ENCODE data around the gene COPS3.

The COPS3 gene

DNA sequence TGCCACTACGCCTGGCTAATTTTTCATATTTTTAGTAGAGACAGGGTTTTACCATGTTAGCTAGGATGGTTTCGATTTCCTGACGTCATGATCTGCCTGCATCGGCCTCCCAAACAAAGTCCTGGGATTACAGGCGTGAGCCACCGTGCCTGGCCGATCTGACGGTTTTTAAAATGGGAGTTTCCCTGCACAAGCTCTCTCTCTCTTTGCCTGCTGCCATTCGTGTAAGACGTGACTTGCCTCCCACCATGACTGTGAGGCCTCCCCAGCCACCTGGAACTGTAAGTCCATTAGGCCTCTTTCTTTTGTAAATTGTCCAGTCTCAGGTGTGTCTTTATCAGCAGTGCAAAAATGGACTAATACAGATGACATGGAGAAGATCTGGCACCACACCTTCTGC, 39.4 kb downstream of the COPS3 start:
- no peak for DNase-seq (ENCODE audit: low read depth)

DNA sequence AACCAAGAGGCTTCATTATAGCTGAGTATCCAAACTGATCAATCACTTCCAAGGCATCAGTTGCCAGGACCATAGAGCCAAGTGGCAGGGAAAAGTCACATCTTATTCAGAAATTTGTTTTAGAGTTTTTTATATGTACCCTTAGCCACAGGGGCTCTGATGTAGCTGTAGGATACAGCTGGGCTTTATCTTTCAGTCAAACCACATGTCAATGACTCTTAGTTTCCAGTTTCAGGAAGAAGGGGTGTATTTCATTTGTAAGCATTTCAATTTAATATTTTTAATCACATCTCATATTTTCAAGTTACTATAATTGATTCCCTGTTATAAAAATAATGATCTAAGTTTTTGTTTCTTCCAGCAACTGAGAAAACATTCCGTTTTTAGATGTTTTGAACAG, 41.2 kb downstream of the COPS3 start:
- DNase-seq (ENCODE audit: low read depth) = no peak

DNA sequence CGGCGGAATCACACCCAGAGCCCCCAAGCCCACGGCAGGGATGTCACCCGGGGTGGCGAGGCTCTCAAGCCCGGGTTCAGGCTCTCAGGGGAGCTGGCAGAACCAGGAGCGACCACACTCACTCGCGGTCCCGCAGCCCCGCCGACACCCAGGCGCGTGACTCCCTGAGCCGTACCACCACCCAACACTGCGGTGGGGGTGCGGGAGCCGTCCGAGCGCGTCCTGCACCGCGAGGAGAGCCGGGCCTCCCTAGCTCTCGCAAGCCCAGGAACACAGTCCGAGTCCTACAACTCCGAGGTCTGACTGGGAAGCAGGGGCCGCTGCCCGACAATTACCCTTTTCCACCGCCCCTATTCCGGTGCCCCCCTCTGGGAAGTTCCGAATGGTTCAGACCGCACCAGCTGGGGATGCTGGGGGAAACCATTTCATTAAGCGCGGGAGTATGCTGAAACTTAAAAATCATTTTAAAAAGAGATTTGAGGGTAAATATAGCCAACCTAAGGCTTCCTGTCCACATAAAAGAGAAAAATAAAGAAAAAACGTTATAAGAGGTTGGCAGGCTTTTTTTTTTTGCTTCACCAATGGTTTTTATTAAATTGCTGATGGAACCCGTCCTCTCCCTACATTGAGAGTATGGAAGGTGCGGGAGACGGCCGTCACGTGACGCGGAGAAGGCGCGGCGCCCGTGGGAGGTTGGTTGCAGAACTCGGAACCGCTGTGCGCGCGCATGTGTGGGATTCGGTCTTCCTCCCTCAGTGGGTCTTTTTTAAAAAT, 43.8 kb downstream of the COPS3 start, which contains the start of gene FLCN:
TSS of gene FLCN (minus strand) at position 143 of the 774 bp plus-strand sequence. CDS start 9,031 bp downstream, outside the sequence.
- DNase-seq (ENCODE audit: low read depth) = peak; percentile 86

DNA sequence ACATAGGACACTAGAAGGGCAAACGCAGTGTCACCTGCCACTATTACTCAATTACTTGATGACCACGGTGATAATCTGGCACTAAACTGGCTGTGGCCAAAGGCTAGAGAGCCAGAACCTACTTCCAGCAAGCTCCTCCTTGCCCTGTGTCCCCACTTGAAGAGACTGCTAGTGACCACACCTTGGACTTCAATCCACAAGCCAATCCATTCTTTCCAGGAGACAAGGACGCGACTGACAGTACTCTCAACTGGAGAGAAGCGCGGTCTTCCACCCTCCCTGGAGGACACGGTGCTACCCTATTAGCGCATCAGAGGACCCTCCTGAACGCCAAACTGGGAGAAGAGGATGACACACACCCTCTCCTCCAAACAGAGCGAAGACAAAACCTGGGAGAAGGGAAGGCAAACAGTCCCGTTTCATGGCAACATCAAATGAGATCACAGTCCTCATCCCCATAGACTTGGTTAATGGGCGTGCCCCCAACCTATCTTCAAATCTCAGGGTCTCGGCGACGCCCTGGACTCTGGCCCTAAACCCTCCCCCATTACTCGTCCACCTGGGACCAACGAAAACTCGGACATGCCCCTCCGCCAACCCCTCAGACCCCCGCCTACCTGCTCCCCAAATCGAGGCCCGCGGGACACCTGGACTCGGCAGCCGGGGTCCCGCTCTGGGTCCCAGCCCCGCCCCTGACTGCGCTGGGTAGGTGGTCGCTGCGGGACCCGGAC, 44.6 kb downstream of the COPS3 start:
- DNase-seq (ENCODE audit: low read depth) = no peak

DNA sequence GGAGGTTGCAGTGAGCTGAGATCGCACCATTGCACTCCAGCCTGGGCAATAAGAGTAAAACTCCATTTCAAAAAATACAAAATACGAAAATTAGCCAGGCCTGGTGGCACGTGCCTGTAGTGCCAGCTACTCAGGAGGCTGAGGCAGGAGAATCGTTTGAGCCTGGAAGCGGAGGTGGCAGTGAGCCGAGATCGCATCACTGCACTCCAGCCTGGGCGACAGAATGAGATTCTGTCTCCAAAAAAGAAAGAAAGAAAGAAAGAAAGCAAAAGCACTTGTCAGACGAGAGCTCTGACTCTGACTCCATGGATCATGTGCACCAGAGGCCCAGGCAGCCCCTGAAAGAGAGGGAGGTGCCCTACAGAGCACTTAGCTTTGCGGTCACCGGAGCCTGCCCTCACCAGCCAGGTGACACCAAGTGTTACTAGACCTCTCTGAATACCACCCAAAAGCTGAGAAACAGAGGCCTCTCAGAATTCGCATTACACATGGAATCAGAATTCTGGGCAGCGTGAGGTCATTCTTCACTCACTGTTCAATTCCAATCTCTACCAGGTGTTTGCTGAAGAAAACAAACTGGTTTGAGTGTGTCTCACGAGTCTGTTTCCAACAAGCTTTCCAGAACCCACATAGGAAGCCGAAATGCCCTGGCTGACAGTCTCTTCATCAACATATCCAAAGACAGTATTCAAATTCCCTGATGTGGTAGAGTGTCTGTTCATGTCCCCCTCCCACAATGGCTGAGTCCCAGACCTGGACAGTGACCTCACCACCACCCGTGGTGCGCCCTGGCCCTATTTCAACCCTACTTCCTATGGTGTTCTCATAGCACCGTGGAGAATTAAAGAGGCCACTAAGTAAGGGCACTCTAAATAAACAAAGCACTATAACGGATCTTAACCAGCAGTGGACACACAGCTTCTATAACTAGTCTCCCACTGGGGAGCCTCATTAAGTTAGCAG, 45.6 kb downstream of the COPS3 start:
- peak; percentile 25 for DNase-seq (ENCODE audit: low read depth)

DNA sequence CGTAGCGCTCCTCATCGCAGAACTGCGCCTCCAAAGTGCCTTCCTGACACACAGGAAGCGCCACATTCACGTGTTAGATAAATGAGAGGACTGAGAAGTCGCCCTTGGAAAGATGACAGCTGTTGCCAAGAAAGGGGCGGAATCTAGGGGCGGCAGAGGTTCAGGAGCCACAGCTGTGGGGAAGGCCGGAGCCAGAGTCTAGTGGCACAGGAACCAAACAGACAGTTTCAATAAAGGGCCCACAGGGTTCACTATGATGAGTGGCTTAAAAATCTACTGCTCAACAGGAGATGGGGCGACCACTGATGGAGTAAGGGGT, 48.8 kb downstream of the COPS3 start:
- DNase-seq (ENCODE audit: low read depth) = no peak

DNA sequence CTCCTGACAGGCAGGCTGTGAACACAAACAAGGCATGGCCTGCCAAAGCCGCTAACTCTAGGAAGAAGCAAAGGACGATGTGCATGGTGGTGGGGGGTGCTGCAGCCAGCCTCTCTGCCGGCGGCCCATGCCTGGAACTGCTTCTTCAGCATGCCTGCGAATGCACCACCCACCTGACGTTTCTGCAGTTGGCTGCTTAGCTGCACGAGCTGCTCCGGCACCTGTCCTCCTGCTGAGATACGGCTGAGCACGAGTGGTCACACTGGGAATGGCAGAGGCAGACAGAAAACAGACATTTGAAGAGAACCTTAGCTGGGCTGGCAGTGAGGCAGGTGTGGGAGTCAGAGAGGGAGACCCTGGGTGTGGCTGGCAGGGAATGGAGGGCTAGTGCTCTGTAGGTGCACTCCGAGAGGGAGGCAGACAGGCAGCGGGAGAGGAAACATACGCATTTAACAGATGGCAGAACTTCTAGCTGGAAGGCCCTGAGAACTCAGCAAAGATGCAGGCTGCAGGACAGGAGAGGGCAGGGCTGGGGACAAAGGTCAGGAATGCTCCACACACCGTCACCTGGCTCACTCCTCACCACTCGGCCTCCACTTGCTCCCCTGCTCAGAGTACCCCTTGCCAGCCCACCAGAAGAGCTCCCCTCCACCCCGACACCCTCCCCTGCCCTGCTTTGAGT, 49.3 kb downstream of the COPS3 start:
- no peak for DNase-seq (ENCODE audit: low read depth)

DNA sequence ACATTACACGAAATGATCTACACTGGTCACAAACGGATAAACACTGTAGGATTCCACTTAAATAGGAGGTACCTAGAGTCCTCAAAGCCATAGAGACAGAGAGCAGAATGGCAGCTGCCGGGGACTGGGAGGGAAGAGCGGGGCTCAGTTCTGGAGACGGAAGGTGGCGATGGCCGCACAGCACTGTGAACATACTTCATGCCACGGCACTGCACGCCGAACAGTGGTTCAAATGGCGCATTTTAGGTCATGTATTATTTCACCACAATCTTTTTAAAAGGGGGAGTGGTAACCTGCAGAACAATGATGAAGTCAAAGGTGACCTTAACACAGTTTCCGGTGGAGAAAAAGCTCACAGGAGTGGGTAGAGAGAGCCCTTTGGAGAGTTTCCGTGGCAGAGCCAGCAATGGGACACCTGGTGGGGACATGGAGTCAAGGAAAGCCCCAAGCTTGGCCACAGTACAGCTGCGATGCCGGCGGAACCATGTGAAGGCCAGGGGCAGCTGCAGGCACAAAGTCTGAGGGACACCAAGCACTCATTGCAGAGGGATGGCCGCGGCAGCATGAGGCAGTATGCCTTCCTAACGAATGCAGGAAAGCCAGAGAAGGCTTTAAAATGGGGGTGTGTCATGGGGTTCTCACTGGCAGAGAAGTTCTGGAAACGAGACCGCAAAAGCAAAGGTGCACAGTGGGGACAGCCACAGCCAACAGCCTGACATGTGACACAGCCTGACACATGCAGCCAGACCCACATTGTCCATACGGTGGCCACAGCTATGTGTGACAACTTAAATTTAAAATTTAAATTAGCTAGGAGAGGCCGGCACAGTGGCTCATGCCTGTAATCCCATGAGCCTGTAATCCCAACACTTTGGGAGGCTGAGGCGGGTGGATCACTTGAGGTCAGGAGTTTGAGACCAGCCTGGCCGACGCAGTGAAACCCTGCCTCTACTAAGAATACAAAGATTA, 51.3 kb downstream of the COPS3 start:
- no peak for DNase-seq (ENCODE audit: low read depth)

DNA sequence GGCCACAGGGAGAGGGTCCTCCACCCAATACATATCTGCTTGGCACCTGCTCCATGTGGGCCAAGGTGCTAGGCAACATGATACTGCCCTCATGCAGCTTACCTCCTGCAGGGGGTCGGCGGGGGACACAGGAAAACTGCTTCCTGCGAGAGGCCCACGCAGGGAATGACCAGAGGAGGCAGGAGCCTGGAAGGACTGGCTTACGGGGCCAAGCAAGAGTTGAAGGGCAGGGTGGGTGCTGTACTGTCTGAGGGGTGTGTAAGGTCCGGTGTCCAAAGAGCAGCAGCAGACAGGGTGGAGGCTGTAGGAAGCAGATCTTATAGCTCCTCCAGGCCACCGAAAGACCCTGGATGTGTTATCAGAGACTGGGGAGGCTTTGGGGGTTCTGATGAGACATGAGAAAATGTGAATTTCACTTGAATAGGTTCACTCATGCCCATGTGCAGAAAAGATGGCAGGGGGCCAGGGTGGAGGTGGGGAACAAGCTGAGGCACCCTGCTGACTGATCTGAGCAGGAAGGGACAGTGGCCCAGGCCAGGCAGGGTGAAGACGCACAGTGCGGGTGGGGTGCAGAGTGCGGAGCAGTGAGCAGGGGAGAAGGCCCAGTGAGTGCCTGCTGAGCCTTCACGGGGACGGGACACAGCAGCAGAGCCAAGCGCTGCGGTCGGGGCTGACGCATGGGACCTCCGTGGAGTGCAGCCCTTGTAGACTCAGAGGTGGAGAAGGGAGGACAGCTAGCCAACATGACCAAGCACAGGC, 52.3 kb downstream of the COPS3 start:
- DNase-seq (ENCODE audit: low read depth) = no peak

DNA sequence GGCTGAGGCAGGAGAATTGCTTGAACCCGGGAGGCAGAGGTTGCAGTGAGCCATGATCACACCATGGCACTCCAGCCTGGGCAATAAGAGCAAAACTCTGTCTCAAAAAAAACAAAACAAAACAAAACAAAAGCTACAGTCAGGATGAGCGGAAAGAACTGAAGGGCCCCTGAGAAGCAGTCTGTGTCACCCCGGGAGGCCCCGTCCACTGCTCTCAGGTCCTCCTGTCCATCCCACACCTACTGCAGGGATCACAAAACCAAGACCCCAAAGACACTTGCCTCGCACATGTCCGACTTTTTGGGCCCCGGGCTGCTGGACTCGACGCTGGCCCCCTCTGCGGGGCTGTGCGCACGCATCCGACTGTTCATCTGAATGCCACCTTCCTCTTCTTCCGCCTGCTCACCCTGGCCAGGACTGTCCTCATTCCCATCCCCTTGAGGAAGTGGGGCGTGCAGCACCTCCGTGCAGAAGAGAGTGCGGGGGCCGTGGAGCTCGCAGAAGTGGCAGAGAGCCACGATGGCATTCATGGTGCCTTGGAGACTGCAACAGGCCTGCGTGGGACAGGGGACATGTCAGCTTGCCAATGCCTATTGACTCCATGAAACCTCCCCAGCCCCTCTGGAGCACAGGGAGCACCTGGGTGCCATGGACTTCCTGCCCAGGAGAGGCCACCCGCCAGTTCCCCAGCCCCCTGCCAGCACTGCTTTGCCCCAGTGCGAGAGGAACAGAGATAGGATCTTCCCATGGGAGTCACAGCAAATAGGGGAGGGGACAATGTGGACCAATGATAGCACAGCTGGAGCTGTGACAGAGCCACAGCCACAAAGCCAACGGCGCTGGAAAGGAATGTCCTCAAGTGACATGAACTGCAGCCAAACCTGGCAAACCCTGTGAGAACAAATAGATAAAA, 53.2 kb downstream of the COPS3 start:
- no peak for DNase-seq (ENCODE audit: low read depth)

DNA sequence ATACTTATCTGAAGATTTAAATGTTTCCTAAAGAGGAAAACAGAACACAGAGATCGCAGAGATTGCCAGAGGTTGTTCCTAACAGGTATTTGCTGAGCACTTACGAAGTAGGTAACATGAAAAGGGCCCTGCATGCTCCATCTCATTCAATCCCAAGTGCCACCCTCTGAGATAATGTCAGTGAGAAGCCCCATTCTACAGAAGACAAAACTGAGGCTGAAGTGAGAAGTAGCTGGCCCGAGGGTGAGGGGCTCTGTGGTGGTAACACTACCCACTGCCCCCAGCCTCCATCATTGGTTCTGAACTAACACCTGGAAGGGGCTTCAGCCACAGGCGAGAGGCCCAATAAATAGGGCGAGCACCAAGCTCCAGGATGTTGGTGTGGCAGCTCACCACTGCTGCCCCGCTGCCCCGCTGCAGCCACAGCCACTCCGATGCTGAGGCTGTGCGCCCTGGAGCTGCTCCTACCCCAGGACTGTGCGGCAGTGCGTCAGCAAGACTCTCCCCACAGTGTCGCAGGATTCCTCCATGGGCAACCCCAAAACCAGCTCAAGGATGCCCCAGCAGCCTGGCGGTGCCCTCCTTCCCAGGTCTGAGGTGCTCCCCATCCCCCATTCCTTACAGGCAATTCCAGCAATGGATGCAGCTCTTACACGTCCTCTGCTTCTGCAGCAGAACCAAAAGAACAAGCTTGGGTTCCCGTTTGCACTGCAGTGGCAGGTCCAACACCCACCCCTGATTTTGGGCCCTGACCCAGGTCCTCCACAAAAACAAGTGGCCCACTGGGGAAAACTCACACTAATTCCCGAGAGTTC, 54.4 kb downstream of the COPS3 start:
- DNase-seq (ENCODE audit: low read depth) = no peak

DNA sequence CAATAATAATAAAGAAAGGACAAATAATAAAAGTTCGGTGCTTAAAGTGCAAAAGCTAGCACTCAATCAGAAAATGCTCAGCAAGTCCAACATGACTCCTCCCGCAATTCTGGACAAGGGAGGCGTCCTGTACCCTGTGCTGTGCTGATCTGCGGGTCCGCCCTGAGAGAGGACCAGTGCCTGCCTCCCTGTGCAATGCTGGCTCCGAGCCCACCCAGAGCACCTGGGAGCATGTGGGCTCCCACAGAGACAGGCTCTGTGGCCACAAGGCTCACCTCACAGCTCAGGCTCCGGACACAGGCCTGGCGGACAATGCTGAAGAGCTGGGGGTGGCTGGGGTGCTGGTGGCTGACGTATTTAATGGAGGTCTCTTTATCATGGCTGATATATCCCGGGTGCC, 55.1 kb downstream of the COPS3 start:
- DNase-seq (ENCODE audit: low read depth) = no peak

DNA sequence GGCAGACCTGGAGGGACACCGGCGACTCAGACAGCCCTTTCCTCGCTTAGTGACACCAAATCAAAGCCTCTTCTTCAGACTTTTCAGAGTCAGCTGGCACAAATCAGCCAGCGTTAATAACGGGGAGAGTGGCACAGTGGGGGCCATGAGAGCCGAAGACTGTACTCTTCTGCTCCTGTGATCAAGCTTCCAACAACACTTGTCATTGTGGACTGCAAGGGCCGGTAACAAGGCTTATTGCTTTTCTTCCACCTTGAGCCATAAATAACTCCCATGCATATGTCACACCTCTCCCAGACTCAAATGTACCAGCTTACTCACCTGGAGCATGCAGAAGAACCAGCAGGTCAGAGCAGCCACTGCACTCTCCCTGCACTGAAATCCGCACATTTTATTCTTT, 56.9 kb downstream of the COPS3 start:
- no peak for DNase-seq (ENCODE audit: low read depth)

DNA sequence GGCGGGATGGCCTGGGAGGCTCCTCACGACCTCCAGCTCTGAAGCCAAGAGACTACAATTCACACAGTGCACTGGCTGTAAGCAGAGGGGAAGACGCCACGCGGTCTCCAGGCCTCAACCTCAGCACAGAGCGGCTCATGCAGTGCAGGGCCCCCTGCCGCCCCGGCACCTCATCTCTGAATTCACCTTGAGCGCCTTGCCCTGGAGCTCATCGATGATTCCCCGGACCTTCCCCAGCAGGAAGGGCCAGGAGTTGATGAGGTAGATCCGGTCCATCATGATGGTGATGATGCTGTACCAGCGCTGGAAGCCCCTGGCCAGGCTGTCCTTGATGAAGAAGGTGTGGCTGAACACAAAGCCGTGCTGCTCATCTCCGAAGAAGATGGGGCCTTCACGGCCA, 57.3 kb downstream of the COPS3 start:
- DNase-seq (ENCODE audit: low read depth) = no peak

DNA sequence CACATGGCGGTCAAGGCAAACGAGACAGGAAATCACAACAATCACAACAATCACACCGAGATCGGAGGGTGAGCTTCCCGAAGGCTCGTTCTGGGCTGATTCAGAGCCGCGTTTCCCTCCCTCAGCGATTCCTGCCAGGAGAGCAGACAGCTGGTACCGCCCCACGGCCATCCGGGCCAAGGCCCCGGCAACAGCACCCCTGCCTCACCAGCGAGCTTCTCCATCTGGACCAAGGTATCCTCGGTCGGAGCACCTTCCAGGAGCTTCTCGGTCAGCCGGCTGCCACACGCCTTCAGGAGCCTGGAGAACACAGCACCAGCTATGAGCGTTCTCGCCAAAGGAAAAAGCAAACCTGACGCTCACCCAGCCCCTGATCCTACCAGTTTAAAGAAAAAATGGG, 59.7 kb downstream of the COPS3 start:
- no peak for DNase-seq (ENCODE audit: low read depth)

DNA sequence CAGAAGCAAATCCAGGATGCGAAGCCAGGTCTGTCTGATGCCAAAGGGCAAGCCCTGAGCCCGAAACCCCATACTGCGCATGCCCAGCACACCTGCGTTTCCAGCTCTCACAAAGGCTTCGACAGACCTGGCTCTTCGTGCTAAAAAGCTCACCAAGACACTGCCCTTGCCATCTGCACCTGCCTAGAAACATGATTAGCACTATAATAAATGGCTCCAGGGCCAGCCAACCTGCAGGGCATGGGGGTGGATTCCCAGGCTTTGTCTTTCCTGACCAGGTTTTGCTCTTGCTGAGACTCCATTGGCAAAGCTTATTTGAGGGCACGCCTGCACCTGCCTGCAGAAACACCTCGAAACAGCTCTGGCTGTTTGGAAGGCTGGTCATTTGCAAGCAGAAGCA, 60.5 kb downstream of the COPS3 start:
- DNase-seq (ENCODE audit: low read depth) = no peak

DNA sequence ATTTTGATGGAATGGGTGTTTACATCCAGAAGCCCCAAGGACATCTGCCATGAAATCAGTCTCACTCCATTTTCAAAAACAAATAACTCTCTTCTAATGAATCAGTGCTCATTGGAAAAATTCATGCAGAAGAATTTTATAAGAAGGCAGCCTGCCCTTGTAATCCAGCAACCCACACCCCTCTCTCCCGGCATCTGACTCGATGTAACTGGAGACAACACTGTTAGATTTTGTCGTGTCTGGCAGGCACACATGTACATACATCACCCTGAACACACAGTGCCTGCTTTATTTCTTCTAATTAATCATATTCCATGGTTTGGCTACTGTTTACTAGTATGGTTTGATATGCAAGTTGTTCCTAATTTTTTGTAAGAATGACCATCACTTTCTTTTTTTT, 63.1 kb downstream of the COPS3 start:
- DNase-seq (ENCODE audit: low read depth) = no peak

DNA sequence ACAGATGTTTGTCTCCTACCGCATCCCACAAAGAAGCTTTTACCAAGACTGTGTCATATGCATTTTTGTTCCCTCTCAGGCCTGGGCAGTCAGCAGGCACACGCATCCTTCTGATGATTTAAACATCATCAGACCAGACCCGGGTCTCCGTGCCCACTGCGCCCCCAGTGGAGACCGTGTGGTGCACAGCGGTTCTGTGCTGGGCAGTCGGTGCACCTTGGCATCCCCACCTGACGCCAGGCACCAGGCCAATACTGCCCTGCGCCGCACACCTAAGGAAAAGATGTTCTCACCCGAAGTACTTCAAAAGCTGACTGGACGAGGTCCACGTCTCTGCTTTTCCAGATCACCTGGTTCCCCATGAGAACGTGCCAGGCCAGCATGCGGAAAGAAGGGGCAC, 64.3 kb downstream of the COPS3 start:
- no peak for DNase-seq (ENCODE audit: low read depth)

All from amniotic epithelial cell (primary cell).